Liver (tissue), 9 donors: Measurements from ENCODE around the gene CCDC12. TPM values are rescaled to one million over a fixed set of nuclear protein-coding genes. Genes with fewer than 3 reads are reported as not detected.
A peak's percentile ranks its signal among the peaks of the same experiment; 100 is the strongest.

Experiments used
- DNase-seq: peaks from one replicate; pipeline ENCODE4 v3.0.0-alpha.2; 2017; ENCODE audit warnings: low spot score
- H3K27ac ChIP-seq, 2 donors: one replicate each; pipeline ENCODE4 v1.7.0; 2013; ENCODE audit warnings: inconsistent platforms in 2 of 2, low read length in 2 of 2, control low read depth in 1 of 2, low read depth in 1 of 2, mild to moderate bottlenecking in 1 of 2
- H3K27me3 ChIP-seq, 4 donors: one replicate each; pipeline versions ENCODE4 v1.6.1 to v1.7.0; 2013; ENCODE audit warnings: low read length in 3 of 4, inconsistent platforms in 1 of 4, mild to moderate bottlenecking in 1 of 4, moderate library complexity in 1 of 4; ENCODE audit not compliant: control insufficient read depth in 4 of 4, insufficient read depth in 4 of 4
- H3K36me3 ChIP-seq, 4 donors: one replicate each; pipeline versions ENCODE4 v1.6.1 to v1.7.0; 2013; ENCODE audit warnings: low read length in 3 of 4, mild to moderate bottlenecking in 3 of 4, low read depth in 1 of 4, moderate library complexity in 1 of 4; ENCODE audit not compliant: control insufficient read depth in 4 of 4, insufficient read depth in 3 of 4
- H3K4me1 ChIP-seq, 4 donors: one replicate each; pipeline versions ENCODE4 v1.6.1 to v1.7.0; 2013; ENCODE audit warnings: low read length in 3 of 4, mild to moderate bottlenecking in 3 of 4, moderate library complexity in 1 of 4; ENCODE audit not compliant: control insufficient read depth in 4 of 4, insufficient read depth in 4 of 4
- H3K4me3 ChIP-seq, 3 donors: one replicate each; pipeline versions ENCODE4 v1.6.1 to v1.7.0; 2013; ENCODE audit warnings: low read length in 3 of 3, control low read depth in 1 of 3, low read depth in 1 of 3, mild to moderate bottlenecking in 1 of 3
- H3K9ac ChIP-seq, 2 donors: one replicate each; pipeline ENCODE4 v1.7.0; 2013; ENCODE audit warnings: low read length in 2 of 2, mild to moderate bottlenecking in 2 of 2, moderate library complexity in 2 of 2, control low read depth in 1 of 2, low read depth in 1 of 2
- H3K9me3 ChIP-seq, 4 donors: one replicate each; pipeline versions ENCODE4 v1.6.1 to v1.7.0; 2013; ENCODE audit warnings: low read length in 3 of 4; ENCODE audit not compliant: control insufficient read depth in 4 of 4
- ATF3 ChIP-seq: IDR thresholded peaks from 2 replicates; pipeline ENCODE4 v1.6.1; 2016; ENCODE audit warnings: antibody characterized with exemption
- CTCF ChIP-seq: fragments of 150-350 bp; IDR thresholded peaks from 2 replicates; pipeline ENCODE4 v1.5.1; 2017; ENCODE audit warnings: improper control_type of control experiment, low read depth, low read length; ENCODE audit not compliant: missing input control
- EGR1 ChIP-seq, 2 donors: IDR thresholded peaks; 2 replicates each; pipeline ENCODE4 v1.6.1; 2016 to 2018; ENCODE audit warnings: antibody characterized with exemption in 2 of 2, low read depth in 2 of 2
- FOXA1 ChIP-seq: IDR thresholded peaks from 2 replicates; pipeline ENCODE4 v1.6.1; 2016; ENCODE audit warnings: antibody characterized with exemption
- FOXA2 ChIP-seq: IDR thresholded peaks from 2 replicates; pipeline ENCODE4 v1.6.1; 2016; ENCODE audit warnings: antibody characterized with exemption
- GABPA ChIP-seq, 2 donors: IDR thresholded peaks in 1 of 2; conservative IDR thresholded peaks in 1 of 2; 2 replicates each; pipeline ENCODE4 v1.6.1; 2016; ENCODE audit warnings: antibody characterized with exemption in 2 of 2, mild to moderate bottlenecking in 1 of 2, moderate library complexity in 1 of 2
- HNF4A ChIP-seq, 2 donors: conservative IDR thresholded peaks; 2 replicates each; pipeline ENCODE4 v1.6.1; 2016; ENCODE audit warnings: antibody characterized with exemption in 2 of 2, mild to moderate bottlenecking in 2 of 2
- HNF4G ChIP-seq: IDR thresholded peaks from 2 replicates; pipeline ENCODE4 v1.6.1; 2016; ENCODE audit warnings: antibody characterized with exemption
- JUND ChIP-seq, 2 donors: IDR thresholded peaks; 2 replicates each; pipeline ENCODE4 v1.6.1; 2016; ENCODE audit warnings: antibody characterized with exemption in 2 of 2
- MAX ChIP-seq: IDR thresholded peaks from 2 replicates; pipeline ENCODE4 v1.6.1; 2016; ENCODE audit warnings: antibody characterized with exemption
- NR2F2 ChIP-seq: IDR thresholded peaks from 2 replicates; pipeline ENCODE4 v1.6.1; 2016; ENCODE audit warnings: antibody characterized with exemption
- RAD21 ChIP-seq, 2 donors: IDR thresholded peaks; 2 replicates each; pipeline ENCODE4 v1.6.1; 2016; ENCODE audit warnings: antibody characterized with exemption in 2 of 2, mild to moderate bottlenecking in 2 of 2
- REST ChIP-seq: IDR thresholded peaks from 2 replicates; pipeline ENCODE4 v1.6.1; 2016; ENCODE audit warnings: antibody characterized with exemption, mild to moderate bottlenecking
- RXRA ChIP-seq, 2 donors: IDR thresholded peaks; 2 replicates each; pipeline ENCODE4 v1.6.1; 2017 to 2018; ENCODE audit warnings: antibody characterized with exemption in 2 of 2, mild to moderate bottlenecking in 1 of 2
- SP1 ChIP-seq: IDR thresholded peaks from 2 replicates; pipeline ENCODE4 v1.6.1; 2018; ENCODE audit warnings: antibody characterized with exemption, mild to moderate bottlenecking
- TAF1 ChIP-seq: conservative IDR thresholded peaks from 2 replicates; pipeline ENCODE4 v1.6.1; 2016; ENCODE audit warnings: antibody characterized with exemption, mild to moderate bottlenecking
- YY1 ChIP-seq: IDR thresholded peaks from 2 replicates; pipeline ENCODE4 v1.6.1; 2016; ENCODE audit warnings: antibody characterized with exemption, mild to moderate bottlenecking
- ZBTB33 ChIP-seq: IDR thresholded peaks from 2 replicates; pipeline ENCODE4 v1.6.1; 2016; ENCODE audit warnings: antibody characterized with exemption
- WGBS: extraction: QIAGEN DNeasy Blood & Tissue Kit; methylation state at CpG from one replicate; pipeline ENCODE4 v1.1.7; 2013; 5-methylcytosine and 5-hydroxymethylcytosine counted together
- polyA plus RNA-seq, 2 donors: library from polyadenylated mRNA; stranded (reverse) in 1 of 2; unstranded in 1 of 2; fragments of 200-250 nt in 1 of 2; fragments of >200 nt in 1 of 2; fragmentation: Nextera tagmentation in 1 of 2; extraction: Ambion mirVana in 1 of 2; gene quantifications; one replicate each; pipeline versions ENCODE4 v1.2.1 to v1.2.3, GENCODE V29; 2013 to 2015
- total RNA-seq, 2 donors: library from RNA; depleted of rRNA; stranded (reverse); fragments of >200 nt; gene quantifications; one replicate each; pipeline ENCODE4 v1.2.3, GENCODE V29; 2014
- donor health status: healthy.
- donor health status: healthy.
- donor health status: healthy.
- donor health status: healthy.
- donor health status: healthy.

The CCDC12 gene
- total and polyA plus RNA-seq, 4 donors: 8.5 to 35.1 (median 26.6) TPM

- H3K4me1 ChIP-seq: peaks cover 39 to 85% (median 73%) of the 10 kb centered on the region in 4 donors
- no peaks in the 10 kb centered on the region for H3K9me3 ChIP-seq
- H3K27me3 ChIP-seq: no peaks in the 10 kb centered on the region
- 13% methylated on average over 3 of the region's 3 CpGs for WGBS
- H3K36me3 ChIP-seq: peaks cover 0 to 4% (median 1%) of the 10 kb centered on the region in 4 donors
- no peak for DNase-seq
- H3K27ac ChIP-seq: peak overlapping the region; percentile 70 to 80
- peak overlapping the region in 1 of 3 donors; percentile 8 for H3K4me3 ChIP-seq
- TF ChIP-seq GABPA (IDR thresholded peaks at IDR 0.05 in 1 of 2, conservative IDR thresholded peaks at IDR 0.05 in 1 of 2) (peak in 1 of 2 donors; percentile 50), HNF4G (peak; percentile 89), FOXA2 (peak; percentile 79), RXRA (IDR thresholded peaks at IDR 0.05) (peak; percentile 100), NR2F2 (peak; percentile 97), REST (peak; percentile 86), HNF4A (conservative IDR thresholded peaks at IDR 0.05) (peak; percentile 91 to 98), MAX (peak; percentile 94), EGR1 (IDR thresholded peaks at IDR 0.05; ENCODE audit: low read depth in 2 of 2) (peak; percentile 71 to 83), ATF3 (peak; percentile 71), SP1 (peak; percentile 99), YY1 (peak; percentile 92), TAF1 (peak; percentile 50), FOXA1 (no peak), RAD21 (IDR thresholded peaks at IDR 0.05) (peak; percentile 56 to 68), JUND (IDR thresholded peaks at IDR 0.05) (peak; percentile 84 to 85), ZBTB33 (peak; percentile 83), CTCF (no peak)
- H3K9ac ChIP-seq: no peak overlapping the region
Observed at GRCh38 chr3:46970391-46971091, 6.0 kb downstream of the CCDC12 start.
